Testis (tissue), 2 donors: ENCODE data around the gene NUBP1.

Experiments
- CTCF ChIP-seq, 3 experiments: fragments of 450-650 bp in 2 of 3; fragments of 200-600 bp in 1 of 3; sonication (generic) in 1 of 3; IDR thresholded peaks; one replicate each; pipeline ENCODE4 v1.5.1; 2016 to 2019; ENCODE audit warnings: antibody characterized with exemption in 3 of 3, mild to moderate bottlenecking in 2 of 3, moderate library complexity in 1 of 3
- POLR2A ChIP-seq: fragments of 450-650 bp; IDR thresholded peaks from one replicate; pipeline ENCODE4 v1.6.1; 2017; ENCODE audit warnings: antibody characterized with exemption, mild to moderate bottlenecking, moderate library complexity

GRCh38 chr16:10740000-10740844, 3.4 kb upstream of the NUBP1 start:
- no peak for TF ChIP-seq CTCF (IDR thresholded peaks at IDR 0.05)
- no peak for TF ChIP-seq POLR2A
